ENCODE data around the gene NAGPA.

GRCh38 chr16:5022521-5022920 is 11.2 kb downstream of the NAGPA start:
- TF ChIP-seq POLR2A (IDR thresholded peaks at IDR 0.05; ENCODE audit: low read length) (no peak), GATA1 (IDR thresholded peaks at IDR 0.05; ENCODE audit: low read depth, low read length) (no peak)

All from erythroblast (primary cell).